Measurements from ENCODE around the gene CENPM. TPM values are rescaled to one million over a fixed set of nuclear protein-coding genes. Genes with fewer than 3 reads are reported as not detected.
A peak's percentile ranks its signal among the peaks of the same experiment; 100 is the strongest.

CENPM gene, protein sequence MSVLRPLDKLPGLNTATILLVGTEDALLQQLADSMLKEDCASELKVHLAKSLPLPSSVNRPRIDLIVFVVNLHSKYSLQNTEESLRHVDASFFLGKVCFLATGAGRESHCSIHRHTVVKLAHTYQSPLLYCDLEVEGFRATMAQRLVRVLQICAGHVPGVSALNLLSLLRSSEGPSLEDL
- 59.7 and 128 TPM in 2 replicates for total RNA-seq (2011; cell fraction: chromatin; rRNA removed; ENCODE audit: low replicate concordance)
- 89.4 and 117 TPM in 2 replicates for total RNA-seq (2011; cell fraction: nucleolus; rRNA removed)
- 68.9 and 92.5 TPM in 2 replicates for total RNA-seq (2011; cell fraction: nucleoplasm; rRNA removed)
- 67.7 and 77.1 TPM in 2 replicates for total RNA-seq (2014; rRNA removed)
- 9.9 and 11.3 TPM in 2 replicates for total RNA-seq (2014; rRNA removed; fragmentation: Illumina TruSeq; extraction: Trizol)
- 32.3 and 33.8 TPM in 2 replicates for total RNA-seq (2015; rRNA removed; fragmentation: Illumina TruSeq; extraction: Trizol)
- total RNA-seq (2021) = 36.2 and 37.4 TPM in 2 replicates
- 18.8 and 25.3 TPM in 2 replicates for polyA plus RNA-seq (2011; rRNA removed)
- 25.2 and 56.0 TPM in 2 replicates for polyA plus RNA-seq (2011; cell fraction: cytosol; rRNA removed)
- polyA plus RNA-seq (2011; cell fraction: nucleus; rRNA removed) = 59.7 and 86.8 TPM in 2 replicates
- polyA plus RNA-seq (2012) = 43.0 and 48.0 TPM in 2 replicates
- polyA plus RNA-seq (2014; fragmentation: Illumina TruSeq; extraction: Trizol) = 23.6 and 41.3 TPM in 2 replicates
- 10 to 100 TPM; 19.3 to 36.7 TPM for polyA plus RNA-seq (2014; fragmentation: Nextera tagmentation; extraction: Ambion mirVana)
- 49.6 and 53.0 TPM in 2 replicates for polyA plus RNA-seq (2014; rRNA removed)
- 16.4 and 23.1 TPM in 2 replicates for polyA minus RNA-seq (2011; rRNA and poly(A)+ RNA removed)
- 13.0 and 23.0 TPM in 2 replicates for polyA minus RNA-seq (2011; cell fraction: cytosol; rRNA and poly(A)+ RNA removed)
- 37.2 and 46.0 TPM in 2 replicates for polyA minus RNA-seq (2011; cell fraction: nucleus; rRNA and poly(A)+ RNA removed)
- Bru-seq, nascent RNA = percentile 89 among the genes with signal in this experiment
- BruChase-seq, experiment 1, labeled RNA remaining after a 2-hour chase = percentile 83 among the genes with signal in this experiment
- BruChase-seq, experiment 2, labeled RNA remaining after a 6-hour chase = percentile 80 among the genes with signal in this experiment
- long read RNA-seq, experiment 1, transcript CENPM-201 (6 exons, 966 nt) = major isoform, 42 of 68 reads
- long read RNA-seq, experiment 1, transcript CENPM-203 (5 exons, 1,002 nt) = minor isoform, 6 of 68 reads
- long read RNA-seq, experiment 1, partial matches to known transcripts = 4 of 68 reads
- long read RNA-seq, experiment 1, other reads (novel, unspliced or antisense) = 8 of 68 reads
- long read RNA-seq, experiment 2, transcript CENPM-201 (6 exons, 966 nt) = major isoform, 39 of 57 reads
- long read RNA-seq, experiment 2, partial matches to known transcripts = 1 of 57 reads
- long read RNA-seq, experiment 2, other reads (novel, unspliced or antisense) = 12 of 57 reads
- long read RNA-seq, experiment 3, transcript CENPM-203 (5 exons, 1,002 nt) = minor isoform, 5 of 63 reads
- long read RNA-seq, experiment 3, transcript CENPM-201 (6 exons, 966 nt) = major isoform, 41 of 63 reads
- long read RNA-seq, experiment 3, partial matches to known transcripts = 2 of 63 reads
- long read RNA-seq, experiment 3, other reads (novel, unspliced or antisense) = 8 of 63 reads

DNA sequence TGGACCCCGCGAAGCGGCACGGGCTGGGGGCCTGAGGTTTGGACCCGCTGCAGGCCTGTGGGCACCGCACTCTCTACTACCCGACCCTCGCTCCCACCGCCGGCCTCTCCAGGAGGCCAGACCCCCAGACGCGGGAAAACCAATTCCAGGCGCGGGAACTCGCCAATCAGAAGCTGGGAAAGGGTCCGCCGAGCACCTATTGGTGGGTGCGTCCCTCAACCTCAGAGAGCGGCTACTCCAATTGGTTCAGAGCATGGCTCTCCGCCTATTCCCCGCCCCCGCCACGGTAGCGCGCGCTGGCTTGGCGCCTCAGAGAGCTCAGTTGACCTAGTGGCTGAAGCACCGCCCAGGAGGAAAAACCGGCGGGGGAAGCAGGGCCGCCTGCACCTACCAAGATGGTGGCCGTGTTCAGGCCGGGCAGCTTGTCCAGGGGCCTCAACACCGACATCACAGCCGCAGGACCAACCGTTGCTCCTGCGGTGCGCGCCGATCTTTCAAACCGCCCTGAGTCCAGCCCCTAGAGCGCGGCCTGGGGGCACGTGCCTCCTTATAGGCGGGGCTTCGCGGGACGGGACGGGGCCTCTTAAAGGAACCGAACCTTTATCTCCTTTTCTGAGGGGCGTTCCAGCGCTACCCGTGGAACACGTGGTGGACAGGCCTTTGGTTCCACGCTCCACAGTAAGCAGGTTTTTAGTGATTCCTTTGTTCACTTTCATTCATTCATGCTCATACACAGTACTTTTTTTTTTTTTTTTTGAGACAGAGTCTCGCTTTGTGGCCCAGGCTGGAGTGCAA is at the start of gene CENPM:
Gene CENPM, minus strand, starts transcription at position 524 of the 795 bp plus-strand sequence. Its CDS starts 76 bp downstream, at position 448.
- in situ Hi-C loops (cut with MboI) = no loop called here
- TF ChIP-seq, protein P1, sequence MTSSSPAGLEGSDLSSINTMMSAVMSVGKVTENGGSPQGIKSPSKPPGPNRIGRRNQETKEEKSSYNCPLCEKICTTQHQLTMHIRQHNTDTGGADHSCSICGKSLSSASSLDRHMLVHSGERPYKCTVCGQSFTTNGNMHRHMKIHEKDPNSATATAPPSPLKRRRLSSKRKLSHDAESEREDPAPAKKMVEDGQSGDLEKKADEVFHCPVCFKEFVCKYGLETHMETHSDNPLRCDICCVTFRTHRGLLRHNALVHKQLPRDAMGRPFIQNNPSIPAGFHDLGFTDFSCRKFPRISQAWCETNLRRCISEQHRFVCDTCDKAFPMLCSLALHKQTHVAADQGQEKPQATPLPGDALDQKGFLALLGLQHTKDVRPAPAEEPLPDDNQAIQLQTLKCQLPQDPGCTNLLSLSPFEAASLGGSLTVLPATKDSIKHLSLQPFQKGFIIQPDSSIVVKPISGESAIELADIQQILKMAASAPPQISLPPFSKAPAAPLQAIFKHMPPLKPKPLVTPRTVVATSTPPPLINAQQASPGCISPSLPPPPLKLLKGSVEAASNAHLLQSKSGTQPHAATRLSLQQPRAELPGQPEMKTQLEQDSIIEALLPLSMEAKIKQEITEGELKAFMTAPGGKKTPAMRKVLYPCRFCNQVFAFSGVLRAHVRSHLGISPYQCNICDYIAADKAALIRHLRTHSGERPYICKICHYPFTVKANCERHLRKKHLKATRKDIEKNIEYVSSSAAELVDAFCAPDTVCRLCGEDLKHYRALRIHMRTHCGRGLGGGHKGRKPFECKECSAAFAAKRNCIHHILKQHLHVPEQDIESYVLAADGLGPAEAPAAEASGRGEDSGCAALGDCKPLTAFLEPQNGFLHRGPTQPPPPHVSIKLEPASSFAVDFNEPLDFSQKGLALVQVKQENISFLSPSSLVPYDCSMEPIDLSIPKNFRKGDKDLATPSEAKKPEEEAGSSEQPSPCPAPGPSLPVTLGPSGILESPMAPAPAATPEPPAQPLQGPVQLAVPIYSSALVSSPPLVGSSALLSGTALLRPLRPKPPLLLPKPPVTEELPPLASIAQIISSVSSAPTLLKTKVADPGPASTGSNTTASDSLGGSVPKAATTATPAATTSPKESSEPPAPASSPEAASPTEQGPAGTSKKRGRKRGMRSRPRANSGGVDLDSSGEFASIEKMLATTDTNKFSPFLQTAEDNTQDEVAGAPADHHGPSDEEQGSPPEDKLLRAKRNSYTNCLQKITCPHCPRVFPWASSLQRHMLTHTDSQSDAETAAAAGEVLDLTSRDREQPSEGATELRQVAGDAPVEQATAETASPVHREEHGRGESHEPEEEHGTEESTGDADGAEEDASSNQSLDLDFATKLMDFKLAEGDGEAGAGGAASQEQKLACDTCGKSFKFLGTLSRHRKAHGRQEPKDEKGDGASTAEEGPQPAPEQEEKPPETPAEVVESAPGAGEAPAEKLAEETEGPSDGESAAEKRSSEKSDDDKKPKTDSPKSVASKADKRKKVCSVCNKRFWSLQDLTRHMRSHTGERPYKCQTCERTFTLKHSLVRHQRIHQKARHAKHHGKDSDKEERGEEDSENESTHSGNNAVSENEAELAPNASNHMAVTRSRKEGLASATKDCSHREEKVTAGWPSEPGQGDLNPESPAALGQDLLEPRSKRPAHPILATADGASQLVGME (CRISPR knock-in tag; IDR thresholded peaks at IDR 0.05) = no peak
- TF ChIP-seq NEUROD1 (IDR thresholded peaks at IDR 0.05; ENCODE audit: borderline replicate concordance, low read depth, low read length, partially characterized antibody) = peak; percentile 86
- TF ChIP-seq ZFX (CRISPR knock-in tag; IDR thresholded peaks at IDR 0.05) = peak; percentile 72
- no peak for TF ChIP-seq ZNF75A (CRISPR knock-in tag; IDR thresholded peaks at IDR 0.05)
- TF ChIP-seq SMC3 (conservative IDR thresholded peaks at IDR 0.05; ENCODE audit: insufficient read depth, low read depth, low read length) = no peak
- peak; percentile 91 for TF ChIP-seq CXXC5 (CRISPR knock-in tag; IDR thresholded peaks at IDR 0.05)

More for the DNA sequence above, at the start of gene CENPM:
- no peaks in the 10 kb centered on the region for H3K27me3 ChIP-seq (ENCODE audit: control insufficient read depth in 2 of 2, insufficient read depth in 2 of 2, low read length in 2 of 2)
- intact Hi-C loops (cut with micrococcal nuclease) = no loop called here
- peak within 1 kb of the TSS; percentile 91 for H3K4me2 ChIP-seq (ENCODE audit: insufficient read depth, low read length)
- H3K79me2 ChIP-seq (ENCODE audit: control insufficient read depth, insufficient read depth, low read length) = peaks cover 28% of the 10 kb centered on the region
- H3K27ac ChIP-seq (ENCODE audit: extremely low read depth, low read depth, low read length) = peak within 1 kb of the TSS; percentile 96
- H3K4me3 ChIP-seq = peak within 1 kb of the TSS; percentile 57
- H4K20me1 ChIP-seq (replicated peaks; ENCODE audit: control insufficient read depth, insufficient read depth, low read length) = 0 out of 2 replicates have a peak, but pooled peaks cover 4% of the 10 kb centered on the region
- CTCF ChIA-PET (ENCODE audit: low intra/inter-chr PET ratio) = no interaction called here
- peak; percentile 97 for ATAC-seq
- H3K9ac ChIP-seq (ENCODE audit: insufficient read depth in 1 of 2, low read depth in 2 of 2, low read length in 2 of 2) = peak within 1 kb of the TSS; percentile 84 to 99
- no peaks in the 10 kb centered on the region for H3K9me1 ChIP-seq (ENCODE audit: control insufficient read depth, insufficient read depth, low read length)
- 2% methylated on average over 42 of the region's 56 CpGs for WGBS (ENCODE audit: insufficient coverage, low coverage, missing lambda C conversion rate)
- FAIRE-seq = peak; percentile 98
- peaks cover 8 to 21% of the 10 kb centered on the region in 2 experiments; a peak in 4 of 5 replicates for H3K4me1 ChIP-seq (replicated peaks in 1 of 2; ENCODE audit: control insufficient read depth in 2 of 2, insufficient read depth in 2 of 2, low read length in 2 of 2)
- H3K36me3 ChIP-seq (ENCODE audit: control insufficient read depth, insufficient read depth, low read length) = peaks cover 33% of the 10 kb centered on the region
- H2AFZ ChIP-seq (ENCODE audit: low read depth, low read length) = peak within 1 kb of the TSS; percentile 95
- BruUV-seq (replicated peaks) = no TSS peak
- H3K9me3 ChIP-seq (replicated peaks; ENCODE audit: control insufficient read depth, insufficient read depth, low read depth, low read length) = no peaks in the 10 kb centered on the region
- POLR2A ChIA-PET = interaction anchor here (0.9 to 1.4 kb wide), 7 partner anchors 9 to 669 kb away, joined by 3 to 7 read pairs (median 4); partner anchors contain the start of genes CCDC134 and POLDIP3
- DNase-seq (ENCODE audit: extremely low read depth in 1 of 4, low spot score in 3 of 4) = peak; percentile 83 to 95 (median 89)

Data from K562 (cell line).